HFFc6 (cell line): ENCODE data around the gene CCDC196. TPM values are rescaled to one million over a fixed set of nuclear protein-coding genes. Genes with fewer than 3 reads are reported as not detected.

Source experiments
- DNase-seq: peaks from one replicate; pipeline ENCODE4 v3.0.0-alpha.2; 2018
- H3K27ac Mint-ChIP-seq: 2 replicates; pipeline ENCODE4 v1.8.0; 2020; ENCODE audit warnings: mild to moderate bottlenecking, mixed read lengths
- H3K27me3 Mint-ChIP-seq: 2 replicates; pipeline ENCODE4 v1.8.0; 2021; ENCODE audit warnings: mild to moderate bottlenecking, moderate library complexity, mixed read lengths; ENCODE audit not compliant: insufficient read depth
- H3K36me3 Mint-ChIP-seq: 2 replicates; pipeline ENCODE4 v1.8.0; 2021; ENCODE audit warnings: low read depth, mixed read lengths
- H3K4me1 Mint-ChIP-seq: 2 replicates; pipeline ENCODE4 v1.8.0; 2020; ENCODE audit warnings: low read depth, mixed read lengths
- H3K4me3 Mint-ChIP-seq: 2 replicates; pipeline ENCODE4 v1.8.0; 2020; ENCODE audit warnings: mild to moderate bottlenecking, moderate library complexity, mixed read lengths
- H3K9me3 Mint-ChIP-seq: 2 replicates; pipeline ENCODE4 v1.8.0; 2020; ENCODE audit warnings: mild to moderate bottlenecking, mixed read lengths
- total RNA-seq, 6 experiments: library from RNA; stranded (reverse); fragmentation: NEBNext Ultra II Directional; extraction: Animal tissue kit (Norgen Biotek cat#: 25700); gene quantifications; 2 replicates in 1 of 6; 3 replicates in 5 of 6; pipeline ENCODE4 v1.2.3, GENCODE V29; 2021
- TF ChIP-seq, protein P1 (sequence below): fragments of 200-600 bp; sonication (generic); IDR thresholded peaks from 2 replicates; pipeline ENCODE4 v1.5.0; 2021; ENCODE audit warnings: antibody characterized with exemption, mild to moderate bottlenecking

The CCDC196 gene
- total RNA-seq, 6 experiments from 2014 or later: not detected

DNA sequence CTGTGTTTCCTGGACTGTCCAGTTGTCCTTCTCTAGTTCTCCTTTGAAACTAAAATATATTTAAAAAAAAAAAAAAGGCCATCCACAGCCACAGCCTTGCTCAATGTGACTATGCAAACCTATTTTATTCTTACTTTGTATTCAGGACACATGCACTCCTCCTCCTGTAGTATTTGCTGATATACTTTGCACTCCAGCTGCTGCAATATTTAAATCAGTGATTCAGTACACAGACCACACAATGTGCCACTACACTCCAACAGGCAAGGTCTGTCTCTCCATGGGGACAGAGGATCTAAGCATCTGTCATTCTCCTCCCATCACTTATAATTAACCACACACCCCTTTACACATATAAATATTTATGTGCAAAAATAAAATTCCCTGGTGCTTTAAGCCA is 40.2 kb upstream of the CCDC196 start:
- Mint-ChIP-seq H3K36me3 (no peaks in the 10 kb centered on the region), H3K27me3 (peaks cover 5% of the 10 kb centered on the region), H3K4me3 (no peak overlapping the region), H3K9me3 (peaks cover 7% of the 10 kb centered on the region), H3K27ac (no peak overlapping the region), H3K4me1 (no peaks in the 10 kb centered on the region)
- no peak for DNase-seq
- TF ChIP-seq, protein P1, sequence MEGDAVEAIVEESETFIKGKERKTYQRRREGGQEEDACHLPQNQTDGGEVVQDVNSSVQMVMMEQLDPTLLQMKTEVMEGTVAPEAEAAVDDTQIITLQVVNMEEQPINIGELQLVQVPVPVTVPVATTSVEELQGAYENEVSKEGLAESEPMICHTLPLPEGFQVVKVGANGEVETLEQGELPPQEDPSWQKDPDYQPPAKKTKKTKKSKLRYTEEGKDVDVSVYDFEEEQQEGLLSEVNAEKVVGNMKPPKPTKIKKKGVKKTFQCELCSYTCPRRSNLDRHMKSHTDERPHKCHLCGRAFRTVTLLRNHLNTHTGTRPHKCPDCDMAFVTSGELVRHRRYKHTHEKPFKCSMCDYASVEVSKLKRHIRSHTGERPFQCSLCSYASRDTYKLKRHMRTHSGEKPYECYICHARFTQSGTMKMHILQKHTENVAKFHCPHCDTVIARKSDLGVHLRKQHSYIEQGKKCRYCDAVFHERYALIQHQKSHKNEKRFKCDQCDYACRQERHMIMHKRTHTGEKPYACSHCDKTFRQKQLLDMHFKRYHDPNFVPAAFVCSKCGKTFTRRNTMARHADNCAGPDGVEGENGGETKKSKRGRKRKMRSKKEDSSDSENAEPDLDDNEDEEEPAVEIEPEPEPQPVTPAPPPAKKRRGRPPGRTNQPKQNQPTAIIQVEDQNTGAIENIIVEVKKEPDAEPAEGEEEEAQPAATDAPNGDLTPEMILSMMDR: no peak

- Mint-ChIP-seq H3K4me3 (no peak overlapping the region), H3K27ac (no peak overlapping the region), H3K27me3 (peaks cover 2% of the 10 kb centered on the region; the same call in 1 of the 2 replicates), H3K4me1 (no peaks in the 10 kb centered on the region), H3K9me3 (peaks cover 14% of the 10 kb centered on the region), H3K36me3 (no peaks in the 10 kb centered on the region)
- no peak for DNase-seq
- TF ChIP-seq, protein P1: no peak
These were observed 32.7 kb upstream of the CCDC196 start for GRCh38 chr14:66453469-66453868.

GRCh38 chr14:66459603-66460002 is 26.6 kb upstream of the CCDC196 start:
- Mint-ChIP-seq H3K4me3 (no peak overlapping the region), H3K9me3 (peaks cover 11% of the 10 kb centered on the region; the same call in 1 of the 2 replicates), H3K4me1 (no peaks in the 10 kb centered on the region), H3K27ac (no peak overlapping the region), H3K27me3 (no peaks in the 10 kb centered on the region), H3K36me3 (no peaks in the 10 kb centered on the region)
- TF ChIP-seq, protein P1: no peak
- DNase-seq: no peak

- no peak for DNase-seq
- H3K4me1 Mint-ChIP-seq: no peaks in the 10 kb centered on the region
- no peak overlapping the region for H3K27ac Mint-ChIP-seq
- H3K4me3 Mint-ChIP-seq: no peak overlapping the region
- no peaks in the 10 kb centered on the region for H3K27me3 Mint-ChIP-seq
- H3K9me3 Mint-ChIP-seq: peaks cover 8% of the 10 kb centered on the region; the same call in 1 of the 2 replicates
- TF ChIP-seq, protein P1: no peak
- H3K36me3 Mint-ChIP-seq: no peaks in the 10 kb centered on the region
These were observed 21.9 kb upstream of the CCDC196 start for GRCh38 chr14:66464261-66464660.

DNA sequence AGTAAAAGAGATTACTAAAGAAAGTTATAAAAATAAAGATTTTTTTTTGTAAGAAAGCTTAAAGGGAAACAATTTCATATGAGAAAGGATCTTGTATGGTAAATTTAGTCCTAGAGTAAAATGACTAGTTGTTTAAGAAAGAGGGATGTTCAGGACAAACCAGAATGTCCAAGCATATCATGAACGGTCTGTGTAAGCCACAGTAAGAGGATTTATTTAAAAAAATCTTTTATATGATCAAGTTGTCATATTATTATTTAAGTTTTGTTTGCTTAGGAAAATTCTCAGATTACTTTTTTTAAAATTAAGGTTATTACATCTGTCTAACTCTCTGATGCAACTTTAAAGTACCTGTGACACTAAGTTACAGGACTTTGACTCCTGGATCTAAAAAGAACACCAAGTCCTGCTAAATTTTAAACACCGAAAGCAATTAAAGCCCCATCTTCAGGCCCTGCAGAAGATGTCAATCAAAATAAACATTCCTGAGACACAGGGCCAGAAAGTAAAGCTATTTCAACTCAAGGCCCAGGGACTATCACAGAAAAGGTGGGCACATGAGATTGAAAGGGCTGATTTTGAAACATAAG is 17.3 kb upstream of the CCDC196 start:
- H3K27me3 Mint-ChIP-seq: no peaks in the 10 kb centered on the region
- TF ChIP-seq, protein P1: no peak
- no peaks in the 10 kb centered on the region for H3K36me3 Mint-ChIP-seq
- H3K4me1 Mint-ChIP-seq: no peaks in the 10 kb centered on the region
- no peak for DNase-seq
- no peak overlapping the region for H3K27ac Mint-ChIP-seq
- no peak overlapping the region for H3K4me3 Mint-ChIP-seq
- peaks cover 25% of the 10 kb centered on the region for H3K9me3 Mint-ChIP-seq
